HepG2 (cell line): ENCODE measurements around the gene TMEM134. TPM values are rescaled to one million over a fixed set of nuclear protein-coding genes. Genes with fewer than 3 reads are reported as not detected.

ENCODE experiments used
- ATAC-seq: fragments of 200-7000 bp; cut with Tn5 transposase; 3 replicates; pipeline ENCODE4 v1.9.1; 2020; ENCODE audit warnings: mild to moderate bottlenecking, moderate library complexity
- BruUV-seq: library from RNA; stranded (reverse); fragments of 400-500 nt; replicated peaks from 2 replicates; lab custom pipeline; 2021; lab: Mats Ljungman, UMichigan
- CTCF ChIA-PET: fragments of 300-600 bp; formaldehyde crosslinking; extraction: SDS; loops from one replicate; lab custom pipeline; 2021; ENCODE audit warnings: low total read pairs, inconsistent platforms, low intra/inter-chr PET ratio; lab: Yijun Ruan, JAX
- POLR2A ChIA-PET: fragments of 350-600 bp; sonication (Branson Sonifier 250); formaldehyde crosslinking; loops from one replicate; lab custom pipeline; 2020; ENCODE audit warnings: antibody characterized with exemption, inconsistent platforms; lab: Yijun Ruan, JAX
- DNase-seq: peaks from one replicate; pipeline ENCODE4 v3.0.0-alpha.2; 2015; ENCODE audit warnings: low spot score
- FAIRE-seq: peaks from 3 replicates; lab custom pipeline; 2011; peaks lifted over from hg19 to GRCh38; lab: Jason Lieb, UNC
- H2AFZ ChIP-seq: one replicate; pipeline ENCODE4 v1.6.1; 2011; ENCODE audit warnings: low read length, inconsistent platforms
- H3K27ac ChIP-seq: fragments of 300-600 bp; 3 replicates; pipeline ENCODE4 v1.8.0; 2011; ENCODE audit warnings: mixed run types, mild to moderate bottlenecking, mixed read lengths, low read length, inconsistent platforms; ENCODE audit not compliant: insufficient read depth; ENCODE audit errors: extremely low read length
- H3K27me3 ChIP-seq, 2 experiments: fragments of 200-600 bp in 1 of 2; 2 replicates in 1 of 2; 3 replicates in 1 of 2; pipeline versions ENCODE4 v1.6.0 to v1.8.0; 2011; ENCODE audit warnings: low read length in 2 of 2, mild to moderate bottlenecking in 2 of 2, moderate library complexity in 2 of 2, inconsistent platforms in 1 of 2; ENCODE audit not compliant: insufficient read depth in 2 of 2, control insufficient read depth in 1 of 2
- H3K36me3 ChIP-seq, 2 experiments: fragments of 200-600 bp in 1 of 2; replicated peaks in 1 of 2; 2 replicates in 1 of 2; 3 replicates in 1 of 2; pipeline versions ENCODE4 v1.5.1 to v1.8.0; 2011; ENCODE audit warnings: low read length in 2 of 2, inconsistent platforms in 1 of 2; ENCODE audit not compliant: insufficient read depth in 2 of 2, control insufficient read depth in 1 of 2
- H3K4me1 ChIP-seq: 2 replicates; pipeline ENCODE4 v1.5.1; 2012; ENCODE audit warnings: low read length, inconsistent platforms; ENCODE audit not compliant: insufficient read depth
- H3K4me2 ChIP-seq: 2 replicates; pipeline ENCODE4 v1.6.0; 2011; ENCODE audit warnings: low read depth, low read length, inconsistent platforms
- H3K4me3 ChIP-seq, 3 experiments: fragments of 200-600 bp in 1 of 3; sonication (generic), shearing (Covaris generic) in 1 of 3; replicated peaks in 1 of 3; 2 replicates each; pipeline ENCODE4 v1.5.1; 2011 to 2016; ENCODE audit warnings: low read length in 3 of 3, inconsistent platforms in 2 of 3, low read depth in 2 of 3, mild to moderate bottlenecking in 2 of 3, control low read depth in 1 of 3, mixed read lengths in 1 of 3; ENCODE audit not compliant: insufficient read depth in 1 of 3
- H3K79me2 ChIP-seq: one replicate; pipeline ENCODE4 v1.6.1; 2011; ENCODE audit warnings: low read length, inconsistent platforms; ENCODE audit not compliant: insufficient read depth
- H3K9ac ChIP-seq: 2 replicates; pipeline ENCODE4 v1.6.0; 2011; ENCODE audit warnings: mild to moderate bottlenecking, low read depth, low read length, inconsistent platforms; ENCODE audit not compliant: insufficient read depth
- H3K9me3 ChIP-seq: 2 replicates; pipeline ENCODE4 v1.5.1; 2012; ENCODE audit warnings: mild to moderate bottlenecking, low read length
- H4K20me1 ChIP-seq: 2 replicates; pipeline ENCODE4 v1.6.0; 2011; ENCODE audit warnings: inconsistent platforms, mild to moderate bottlenecking, low read length, moderate library complexity; ENCODE audit not compliant: insufficient read depth
- GFI1 ChIP-seq: sonication (generic); formaldehyde crosslinking; IDR thresholded peaks from 2 replicates; pipeline ENCODE4 v1.5.0; 2020; ENCODE audit warnings: missing genetic modification reagents, mild to moderate bottlenecking, borderline replicate concordance
- HIVEP1 ChIP-seq: sonication (generic); formaldehyde crosslinking; IDR thresholded peaks from 2 replicates; pipeline ENCODE4 v1.4.0; 2020; ENCODE audit warnings: mild to moderate bottlenecking, missing genetic modification reagents
- KDM5A ChIP-seq: fragments of 200-600 bp; sonication (generic); IDR thresholded peaks from 2 replicates; pipeline ENCODE4 v1.7.0; 2018; ENCODE audit warnings: antibody characterized with exemption, mild to moderate bottlenecking, low read length, borderline replicate concordance
- MXI1 ChIP-seq: IDR thresholded peaks from 3 replicates; pipeline ENCODE4 v1.6.1; 2012; ENCODE audit warnings: low read depth, low read length, inconsistent platforms, borderline replicate concordance
- NFYB ChIP-seq: sonication (generic); formaldehyde crosslinking; IDR thresholded peaks from 2 replicates; pipeline ENCODE4 v1.4.0; 2020; ENCODE audit warnings: missing genetic modification reagents
- PHF21A ChIP-seq: sonication (generic); formaldehyde crosslinking; IDR thresholded peaks from 2 replicates; pipeline ENCODE4 v1.5.0; 2020; ENCODE audit warnings: mild to moderate bottlenecking, missing genetic modification reagents
- PHF8 ChIP-seq: sonication (generic); formaldehyde crosslinking; IDR thresholded peaks from 2 replicates; pipeline ENCODE4 v1.5.0; 2020; ENCODE audit warnings: missing genetic modification reagents
- POLR2A ChIP-seq, 2 experiments: IDR thresholded peaks; 2 replicates each; pipeline ENCODE4 v1.6.1; 2011; ENCODE audit warnings: low read depth in 2 of 2, low read length in 2 of 2, mild to moderate bottlenecking in 1 of 2, moderate library complexity in 1 of 2; ENCODE audit not compliant: insufficient read depth in 1 of 2
- POLR2AphosphoS5 ChIP-seq: IDR thresholded peaks from 2 replicates; pipeline ENCODE4 v1.6.1; 2012; ENCODE audit warnings: low read depth, low read length
- SIN3A ChIP-seq: IDR thresholded peaks from 2 replicates; pipeline ENCODE4 v1.6.1; 2011; ENCODE audit warnings: low read depth, mild to moderate bottlenecking, control low read depth, low read length, borderline replicate concordance
- SMAD9 ChIP-seq: sonication (generic); formaldehyde crosslinking; IDR thresholded peaks from 2 replicates; pipeline ENCODE4 v1.5.1; 2020; ENCODE audit warnings: mild to moderate bottlenecking, missing genetic modification reagents
- STAT5B ChIP-seq: sonication (generic); formaldehyde crosslinking; IDR thresholded peaks from 2 replicates; pipeline ENCODE4 v1.4.0; 2020; ENCODE audit warnings: missing genetic modification reagents
- TAF15 ChIP-seq: fragments of 200-400 bp; formaldehyde crosslinking; IDR thresholded peaks from one replicate; pipeline ENCODE4 v1.6.1; 2018; ENCODE audit warnings: mild to moderate bottlenecking, low read depth, low read length; ENCODE audit not compliant: poor library complexity, severe bottlenecking
- ZNF510 ChIP-seq: sonication (generic); formaldehyde crosslinking; IDR thresholded peaks from 2 replicates; pipeline ENCODE4 v1.4.0; 2020; ENCODE audit warnings: low read depth, mild to moderate bottlenecking, missing genetic modification reagents
- WGBS: methylation state at CpG from one replicate; pipeline ENCODE4 v1.1.6; 2017; ENCODE audit warnings: low lambda C conversion rate; 5-methylcytosine and 5-hydroxymethylcytosine counted together
- in situ Hi-C: cut with HindIII; loops from 2 replicates; pipeline ENCODE4 v1.10.0; 2017; ENCODE audit warnings: low pct_unique_long_range_greater_than_20kb; ENCODE audit not compliant: extremely low pct_ligation_motif_present
- intact Hi-C: fragments of 100-400 bp; cut with micrococcal nuclease; formaldehyde crosslinking; loops from one replicate; pipeline ENCODE4 v1.10.0; 2022; ENCODE audit not compliant: unreplicated experiment
- polyA plus RNA-seq, 8 experiments: library from polyadenylated mRNA; depleted of rRNA in 3 of 8; stranded (reverse) in 7 of 8; unstranded in 1 of 8; fragments of >200 nt; fragmentation: Illumina TruSeq in 4 of 8; extraction: Trizol in 4 of 8; gene quantifications; 2 replicates each; pipeline versions ENCODE4 v1.2.1 to v1.2.3, GENCODE V29; 2011 to 2016; ENCODE audit warnings: low read depth in 4 of 8, missing spikeins in 1 of 8, mixed read lengths in 1 of 8; ENCODE audit not compliant: insufficient read depth in 1 of 8
- total RNA-seq, 5 experiments: library from RNA; depleted of rRNA; stranded (reverse); fragments of >200 nt; fragmentation: Illumina TruSeq; extraction: Trizol; gene quantifications; 2 replicates each; pipeline ENCODE4 v1.2.3, GENCODE V29; 2016; ENCODE audit warnings: low read depth in 1 of 5
- TF ChIP-seq, protein P1 (sequence below): IDR thresholded peaks from 2 replicates; pipeline ENCODE4 v1.6.1; 2016
- TF ChIP-seq, protein P2 (sequence below): IDR thresholded peaks from 2 replicates; pipeline ENCODE4 v1.6.1; 2016; ENCODE audit warnings: missing compliant biosample characterization, missing genetic modification reagents, borderline replicate concordance
- TF ChIP-seq, protein P3 (sequence below): IDR thresholded peaks from 2 replicates; pipeline ENCODE4 v1.6.1; 2016; ENCODE audit warnings: low read depth, borderline replicate concordance
- TF ChIP-seq, protein P4 (sequence below): sonication (generic); formaldehyde crosslinking; IDR thresholded peaks from 2 replicates; pipeline ENCODE4 v1.5.1; 2020; ENCODE audit warnings: mild to moderate bottlenecking, missing genetic modification reagents, moderate library complexity

Gene TMEM134
- total and polyA plus RNA-seq, 2 of the 13 experiments (the other 11 are each of a cell fraction or from before 2014, with no cell fraction given) = 6.9 to 26.9 TPM

DNA sequence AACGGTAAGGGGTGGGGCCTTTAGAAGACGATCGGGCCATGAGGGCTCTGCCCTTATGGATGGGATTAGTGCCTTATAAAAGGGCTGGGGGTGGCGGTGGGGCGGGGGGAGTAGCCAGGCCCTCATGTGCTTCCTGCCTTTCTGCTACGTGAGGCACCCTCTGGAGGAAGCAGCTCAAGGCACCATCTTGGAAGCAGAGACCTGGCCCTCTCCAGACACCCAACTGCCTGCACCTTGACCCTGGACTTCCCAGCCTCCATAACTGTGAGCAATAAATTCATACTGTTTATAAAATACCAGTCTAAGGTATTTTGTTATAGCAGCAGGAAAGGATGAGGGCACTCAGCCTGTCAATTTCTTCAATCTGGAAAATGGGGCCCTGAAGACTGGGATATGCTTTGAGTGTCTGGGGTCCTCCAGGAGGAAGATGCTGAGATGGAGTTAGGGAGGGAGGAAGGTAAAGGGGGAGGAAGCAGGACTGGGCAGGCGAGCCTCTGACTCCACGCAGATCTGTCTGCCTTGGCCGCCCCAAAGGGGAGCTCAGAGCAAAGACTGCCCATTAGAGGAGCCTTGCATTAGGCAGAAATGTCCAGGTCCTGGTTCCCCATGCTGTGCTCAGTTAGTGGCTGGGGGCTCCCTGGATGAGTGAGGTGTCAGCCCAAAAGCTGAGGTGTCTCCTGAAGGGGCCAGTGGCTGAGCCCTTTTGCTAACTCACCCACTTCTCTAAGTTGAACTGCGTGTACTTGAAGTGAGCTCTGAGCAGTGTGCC lies 48.9 kb upstream of the TMEM134 start (continued):
- TF ChIP-seq, protein P1, sequence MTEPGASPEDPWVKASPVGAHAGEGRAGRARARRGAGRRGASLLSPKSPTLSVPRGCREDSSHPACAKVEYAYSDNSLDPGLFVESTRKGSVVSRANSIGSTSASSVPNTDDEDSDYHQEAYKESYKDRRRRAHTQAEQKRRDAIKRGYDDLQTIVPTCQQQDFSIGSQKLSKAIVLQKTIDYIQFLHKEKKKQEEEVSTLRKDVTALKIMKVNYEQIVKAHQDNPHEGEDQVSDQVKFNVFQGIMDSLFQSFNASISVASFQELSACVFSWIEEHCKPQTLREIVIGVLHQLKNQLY (CRISPR knock-in tag) = no peak
- no peak for TF ChIP-seq GFI1 (CRISPR knock-in tag)
- no peak for TF ChIP-seq PHF8 (CRISPR knock-in tag)
- no peak for TF ChIP-seq SMAD9 (CRISPR knock-in tag)
- no peak for TF ChIP-seq TAF15
- no peak for TF ChIP-seq POLR2A (IDR thresholded peaks at IDR 0.05; ENCODE audit: insufficient read depth in 1 of 2, low read depth in 2 of 2, low read length in 2 of 2)
- TF ChIP-seq KDM5A = no peak
- TF ChIP-seq ZNF510 (CRISPR knock-in tag) = no peak
- no peak for TF ChIP-seq SIN3A
- no peak for TF ChIP-seq HIVEP1
- TF ChIP-seq, protein P2, sequence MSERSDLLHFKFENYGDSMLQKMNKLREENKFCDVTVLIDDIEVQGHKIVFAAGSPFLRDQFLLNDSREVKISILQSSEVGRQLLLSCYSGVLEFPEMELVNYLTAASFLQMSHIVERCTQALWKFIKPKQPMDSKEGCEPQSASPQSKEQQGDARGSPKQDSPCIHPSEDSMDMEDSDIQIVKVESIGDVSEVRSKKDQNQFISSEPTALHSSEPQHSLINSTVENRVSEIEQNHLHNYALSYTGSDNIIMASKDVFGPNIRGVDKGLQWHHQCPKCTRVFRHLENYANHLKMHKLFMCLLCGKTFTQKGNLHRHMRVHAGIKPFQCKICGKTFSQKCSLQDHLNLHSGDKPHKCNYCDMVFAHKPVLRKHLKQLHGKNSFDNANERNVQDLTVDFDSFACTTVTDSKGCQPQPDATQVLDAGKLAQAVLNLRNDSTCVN (CRISPR knock-in tag) = no peak

DNA sequence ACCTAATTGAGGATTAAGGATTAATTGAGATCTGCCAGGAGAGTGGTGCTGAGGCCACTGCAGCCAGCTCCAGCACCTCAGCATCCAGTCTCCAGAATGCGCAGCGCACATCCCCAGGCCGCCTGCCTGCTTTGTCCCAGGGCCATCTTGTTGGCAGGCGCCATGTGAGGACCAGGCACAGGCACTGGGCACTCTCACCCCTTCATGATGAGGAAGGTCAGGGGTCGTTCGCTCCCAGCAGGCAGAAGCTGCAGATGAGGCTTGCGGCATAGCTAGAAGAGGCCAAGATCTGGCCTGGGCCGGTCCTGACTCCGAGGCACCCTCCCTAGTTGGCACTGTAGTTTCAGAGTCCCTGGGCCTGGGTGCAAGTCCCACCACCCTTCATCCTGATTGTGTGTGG lies 47.8 kb upstream of the TMEM134 start:
- Histone ChIP-seq H4K20me1 (no peaks in the 10 kb centered on the region), H2AFZ (no peak overlapping the region), H3K79me2 (no peaks in the 10 kb centered on the region), H3K27ac (no peak overlapping the region), H3K4me1 (no peaks in the 10 kb centered on the region), H3K9me3 (no peaks in the 10 kb centered on the region), H3K36me3 (no peaks in the 10 kb centered on the region), H3K4me3 (no peak overlapping the region), H3K27me3 (peaks cover 4 to 8% of the 10 kb centered on the region in 2 experiments; a peak in 3 of 5 replicates), H3K4me2 (no peak overlapping the region), H3K9ac (no peak overlapping the region)
- ATAC-seq (no peak), FAIRE-seq (no peak), DNase-seq (no peak)
- intact Hi-C loops (no loop called here), in situ Hi-C loops (no loop called here)
- ChIA-PET CTCF (no interaction called here), POLR2A (no interaction called here)
- 43% methylated on average over 3 of the region's 9 CpGs for WGBS
- no TSS peak for BruUV-seq
- no peak for TF ChIP-seq NFYB (CRISPR knock-in tag)
- TF ChIP-seq, protein P3, sequence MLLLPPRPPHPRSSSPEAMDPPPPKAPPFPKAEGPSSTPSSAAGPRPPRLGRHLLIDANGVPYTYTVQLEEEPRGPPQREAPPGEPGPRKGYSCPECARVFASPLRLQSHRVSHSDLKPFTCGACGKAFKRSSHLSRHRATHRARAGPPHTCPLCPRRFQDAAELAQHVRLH (CRISPR knock-in tag) = no peak
- TF ChIP-seq PHF21A (CRISPR knock-in tag) = no peak
- TF ChIP-seq STAT5B (CRISPR knock-in tag) = no peak
- TF ChIP-seq MXI1 = no peak
- TF ChIP-seq POLR2AphosphoS5 = no peak
- TF ChIP-seq, protein P4, sequence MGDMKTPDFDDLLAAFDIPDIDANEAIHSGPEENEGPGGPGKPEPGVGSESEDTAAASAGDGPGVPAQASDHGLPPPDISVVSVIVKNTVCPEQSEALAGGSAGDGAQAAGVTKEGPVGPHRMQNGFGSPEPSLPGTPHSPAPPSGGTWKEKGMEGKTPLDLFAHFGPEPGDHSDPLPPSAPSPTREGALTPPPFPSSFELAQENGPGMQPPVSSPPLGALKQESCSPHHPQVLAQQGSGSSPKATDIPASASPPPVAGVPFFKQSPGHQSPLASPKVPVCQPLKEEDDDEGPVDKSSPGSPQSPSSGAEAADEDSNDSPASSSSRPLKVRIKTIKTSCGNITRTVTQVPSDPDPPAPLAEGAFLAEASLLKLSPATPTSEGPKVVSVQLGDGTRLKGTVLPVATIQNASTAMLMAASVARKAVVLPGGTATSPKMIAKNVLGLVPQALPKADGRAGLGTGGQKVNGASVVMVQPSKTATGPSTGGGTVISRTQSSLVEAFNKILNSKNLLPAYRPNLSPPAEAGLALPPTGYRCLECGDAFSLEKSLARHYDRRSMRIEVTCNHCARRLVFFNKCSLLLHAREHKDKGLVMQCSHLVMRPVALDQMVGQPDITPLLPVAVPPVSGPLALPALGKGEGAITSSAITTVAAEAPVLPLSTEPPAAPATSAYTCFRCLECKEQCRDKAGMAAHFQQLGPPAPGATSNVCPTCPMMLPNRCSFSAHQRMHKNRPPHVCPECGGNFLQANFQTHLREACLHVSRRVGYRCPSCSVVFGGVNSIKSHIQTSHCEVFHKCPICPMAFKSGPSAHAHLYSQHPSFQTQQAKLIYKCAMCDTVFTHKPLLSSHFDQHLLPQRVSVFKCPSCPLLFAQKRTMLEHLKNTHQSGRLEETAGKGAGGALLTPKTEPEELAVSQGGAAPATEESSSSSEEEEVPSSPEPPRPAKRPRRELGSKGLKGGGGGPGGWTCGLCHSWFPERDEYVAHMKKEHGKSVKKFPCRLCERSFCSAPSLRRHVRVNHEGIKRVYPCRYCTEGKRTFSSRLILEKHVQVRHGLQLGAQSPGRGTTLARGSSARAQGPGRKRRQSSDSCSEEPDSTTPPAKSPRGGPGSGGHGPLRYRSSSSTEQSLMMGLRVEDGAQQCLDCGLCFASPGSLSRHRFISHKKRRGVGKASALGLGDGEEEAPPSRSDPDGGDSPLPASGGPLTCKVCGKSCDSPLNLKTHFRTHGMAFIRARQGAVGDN (CRISPR knock-in tag) = no peak
